Spleen (tissue), 11 donors: ENCODE data around the gene RAD51. TPM values are rescaled to one million over a fixed set of nuclear protein-coding genes. Genes with fewer than 3 reads are reported as not detected.
A peak's percentile ranks its signal among the peaks of the same experiment; 100 is the strongest.

Experiments
- DNase-seq: peaks from one replicate; pipeline ENCODE4 v3.0.0-alpha.2; 2020
- H3K27ac ChIP-seq, 8 donors: fragments of 200-600 bp; sonication (generic) in 7 of 8; 1 replicate in 4 of 8; 2 replicates in 4 of 8; pipeline versions ENCODE4 v1.5.0 to v1.8.0; 2016 to 2021; ENCODE audit warnings: inconsistent platforms in 4 of 8, mild to moderate bottlenecking in 4 of 8, moderate library complexity in 1 of 8
- H3K27me3 ChIP-seq, 7 donors: fragments of 200-600 bp; sonication (generic) in 6 of 7; replicated peaks in 1 of 7; 1 replicate in 4 of 7; 2 replicates in 3 of 7; pipeline versions ENCODE4 v1.5.0 to v1.8.0; 2016 to 2021; ENCODE audit warnings: inconsistent platforms in 3 of 7, mild to moderate bottlenecking in 1 of 7
- H3K36me3 ChIP-seq, 6 donors: fragments of 200-600 bp; sonication (generic) in 5 of 6; 1 replicate in 4 of 6; 2 replicates in 2 of 6; pipeline versions ENCODE4 v1.5.0 to v1.8.0; 2016 to 2021; ENCODE audit warnings: inconsistent platforms in 2 of 6
- H3K4me1 ChIP-seq, 6 donors: fragments of 200-600 bp; sonication (generic) in 5 of 6; 1 replicate in 3 of 6; 2 replicates in 3 of 6; pipeline versions ENCODE4 v1.5.0 to v1.8.0; 2016 to 2021; ENCODE audit warnings: inconsistent platforms in 3 of 6
- H3K4me3 ChIP-seq, 8 donors: fragments of 200-600 bp; sonication (generic) in 7 of 8; 1 replicate in 4 of 8; 2 replicates in 4 of 8; pipeline versions ENCODE4 v1.5.0 to v1.8.0; 2016 to 2021; ENCODE audit warnings: inconsistent platforms in 4 of 8, mild to moderate bottlenecking in 4 of 8, moderate library complexity in 2 of 8
- H3K9me3 ChIP-seq, 8 donors: fragments of 200-600 bp; sonication (generic) in 7 of 8; 1 replicate in 4 of 8; 2 replicates in 4 of 8; pipeline versions ENCODE4 v1.5.0 to v1.8.0; 2016 to 2021; ENCODE audit warnings: inconsistent platforms in 4 of 8
- CTCF ChIP-seq, 11 experiments: fragments of 200-600 bp in 7 of 11; fragments of 450-650 bp in 4 of 11; sonication (generic) in 4 of 11; IDR thresholded peaks in 8 of 11; conservative IDR thresholded peaks in 3 of 11; 1 replicate in 7 of 11; 2 replicates in 4 of 11; pipeline versions ENCODE4 v1.4.0 to v1.8.0; 2016 to 2021; ENCODE audit warnings: antibody characterized with exemption in 11 of 11, inconsistent platforms in 4 of 11, mild to moderate bottlenecking in 1 of 11
- POLR2A ChIP-seq, 3 donors: fragments of 450-650 bp; IDR thresholded peaks; one replicate each; pipeline ENCODE4 v1.5.1; 2017; ENCODE audit warnings: antibody characterized with exemption in 3 of 3, mild to moderate bottlenecking in 1 of 3
- POLR2AphosphoS5 ChIP-seq, 3 donors: sonication (generic); formaldehyde crosslinking; IDR thresholded peaks; one replicate each; pipeline ENCODE4 v1.5.1; 2017; ENCODE audit warnings: antibody characterized with exemption in 3 of 3
- WGBS, 5 donors: extraction: QIAGEN DNeasy Blood & Tissue Kit in 3 of 5; methylation state at CpG; one replicate each; pipeline versions ENCODE4 v1.1.5 to v1.1.7; 2013 to 2018; 5-methylcytosine and 5-hydroxymethylcytosine counted together
- intact Hi-C: fragments of 100-400 bp; cut with DNase I; formaldehyde crosslinking; loops from one replicate; pipeline ENCODE4 v1.15.0; 2023; ENCODE audit warnings: low total_unique reads
- polyA plus RNA-seq, 3 donors: library from polyadenylated mRNA; stranded (reverse); fragments of 200-250 nt; gene quantifications; one replicate each; pipeline ENCODE4 v1.2.1, GENCODE V29; 2013
- total RNA-seq, 7 donors: library from RNA; depleted of rRNA in 3 of 7; stranded (reverse); fragments of >200 nt in 3 of 7; fragmentation: NEBNext Ultra II Directional in 4 of 7; extraction: Animal tissue kit (Norgen Biotek cat#: 25700) in 4 of 7; gene quantifications; one replicate each; pipeline versions ENCODE4 v1.1.0 to v1.2.1, GENCODE V29; 2016 to 2021
- donor health status: healthy with polysubstance abuse.
- donor health status: DM: no; HTN: no; CAD: no; lungs with moderate emphysema.
- donor health status: DM: no; HTN: no; CAD: no.
- donor health status: Bipolar disorder and iron deficiency.
- donor health status: healthy.
- donor health status: DM: no; HTN: no; CAD: no.
- donor health status: DM: yes; HTN: yes; CAD: no.

Gene RAD51
- total and polyA plus RNA-seq, 10 donors, result 0.43 to 5.5 (median 2.5) TPM

GRCh38 chr15:40766906-40767837, 72.2 kb downstream of the RAD51 start:
- Histone ChIP-seq H3K27ac (no peak overlapping the region), H3K27me3 (no peaks in the 10 kb centered on the region), H3K4me3 (no peak overlapping the region), H3K36me3 (peaks cover 0 to 53% (median 13%) of the 10 kb centered on the region in 6 donors), H3K4me1 (peaks cover 16 to 85% (median 66%) of the 10 kb centered on the region in 6 donors), H3K9me3 (no peaks in the 10 kb centered on the region)
- DNase-seq, result no peak
- 93 to 95% (median 94%) methylated on average over 21 to 32 of the region's 32 CpGs for WGBS, 5 donors
- intact Hi-C loops, result no loop called here
- TF ChIP-seq POLR2A (IDR thresholded peaks at IDR 0.05) (no peak), POLR2AphosphoS5 (IDR thresholded peaks at IDR 0.05) (peak in 1 of 3 donors; percentile 46), CTCF (IDR thresholded peaks at IDR 0.05 in 8 of 11, conservative IDR thresholded peaks at IDR 0.05 in 3 of 11) (no peak)

GRCh38 chr15:40767838-40768500, 73.0 kb downstream of the RAD51 start:
- no peak for DNase-seq
- H3K36me3 ChIP-seq, result peaks cover 0 to 61% (median 20%) of the 10 kb centered on the region in 6 donors
- 80 to 93% (median 88%) methylated on average over 27 to 29 of the region's 29 CpGs for WGBS, 5 donors
- H3K4me1 ChIP-seq, result peaks cover 16 to 82% (median 61%) of the 10 kb centered on the region in 6 donors
- intact Hi-C loops, result no loop called here
- TF ChIP-seq POLR2A (IDR thresholded peaks at IDR 0.05) (no peak), CTCF (IDR thresholded peaks at IDR 0.05 in 8 of 11, conservative IDR thresholded peaks at IDR 0.05 in 3 of 11) (no peak), POLR2AphosphoS5 (IDR thresholded peaks at IDR 0.05) (no peak)
- no peak overlapping the region for H3K4me3 ChIP-seq
- peak overlapping the region in 5 of 8 donors; percentile 61 to 79 (median 70) for H3K27ac ChIP-seq
- no peaks in the 10 kb centered on the region for H3K27me3 ChIP-seq
- H3K9me3 ChIP-seq, result no peaks in the 10 kb centered on the region

GRCh38 chr15:40768521-40769273, 73.7 kb downstream of the RAD51 start:
- Histone ChIP-seq H3K4me1 (peaks cover 16 to 75% (median 54%) of the 10 kb centered on the region in 6 donors), H3K27me3 (no peaks in the 10 kb centered on the region), H3K4me3 (peak overlapping the region in 3 of 8 donors; percentile 6 to 46 (median 16)), H3K9me3 (no peaks in the 10 kb centered on the region), H3K27ac (peak overlapping the region; percentile 17 to 79 (median 62)), H3K36me3 (peaks cover 0 to 68% (median 27%) of the 10 kb centered on the region in 6 donors)
- TF ChIP-seq POLR2AphosphoS5 (IDR thresholded peaks at IDR 0.05) (no peak), POLR2A (IDR thresholded peaks at IDR 0.05) (no peak), CTCF (IDR thresholded peaks at IDR 0.05 in 8 of 11, conservative IDR thresholded peaks at IDR 0.05 in 3 of 11) (no peak)
- DNase-seq, result peak; percentile 80
- WGBS, 5 donors, result 53 to 61% (median 56%) methylated on average over 19 to 21 of the region's 21 CpGs
- intact Hi-C loops, result no loop called here
